ENCODE results near the gene MOCS2.

The MOCS2 gene

GRCh38 chr5:53092242-53092641 lies 17.3 kb downstream of the MOCS2 start:
- no peak for DNase-seq

- DNase-seq = no peak
Observed at GRCh38 chr5:53091289-53091688, 18.3 kb downstream of the MOCS2 start.

GRCh38 chr5:53090229-53090628 lies 19.3 kb downstream of the MOCS2 start:
- no peak for DNase-seq

- DNase-seq = peak; percentile 64
Observed at GRCh38 chr5:53089481-53089991, 20.0 kb downstream of the MOCS2 start.

GRCh38 chr5:53087621-53088121 lies 21.9 kb downstream of the MOCS2 start:
- no peak for DNase-seq

- DNase-seq = no peak
Observed at GRCh38 chr5:53087171-53087570, 22.4 kb downstream of the MOCS2 start.

GRCh38 chr5:53084546-53085255 lies 24.9 kb downstream of the MOCS2 start:
- DNase-seq = no peak

- no peak for DNase-seq
Observed at GRCh38 chr5:53083927-53084326, 25.6 kb downstream of the MOCS2 start.

- DNase-seq = peak; percentile 29
Observed at GRCh38 chr5:53080271-53080670, 29.3 kb downstream of the MOCS2 start.

GRCh38 chr5:53076014-53076583 lies 33.5 kb downstream of the MOCS2 start:
- no peak for DNase-seq

- DNase-seq = no peak
Observed at GRCh38 chr5:53073348-53073747, 36.2 kb downstream of the MOCS2 start.

- no peak for DNase-seq
Observed at GRCh38 chr5:53071738-53072137, 37.8 kb downstream of the MOCS2 start.

GRCh38 chr5:53071298-53071697 lies 38.3 kb downstream of the MOCS2 start:
- DNase-seq = no peak

GRCh38 chr5:53069626-53070025 lies 39.9 kb downstream of the MOCS2 start:
- peak; percentile 94 for DNase-seq

GRCh38 chr5:53068291-53068836 lies 41.2 kb downstream of the MOCS2 start:
- no peak for DNase-seq

GRCh38 chr5:53067641-53068040 lies 41.9 kb downstream of the MOCS2 start:
- DNase-seq = no peak

- no peak for DNase-seq
Observed at GRCh38 chr5:53066088-53066487, 43.5 kb downstream of the MOCS2 start.

GRCh38 chr5:53063791-53064190 lies 45.8 kb downstream of the MOCS2 start:
- DNase-seq = no peak

GRCh38 chr5:53063176-53063575 lies 46.4 kb downstream of the MOCS2 start:
- no peak for DNase-seq

- no peak for DNase-seq
Observed at GRCh38 chr5:53059281-53059680, 50.3 kb downstream of the MOCS2 start.

GRCh38 chr5:53055365-53055764 lies 54.2 kb downstream of the MOCS2 start:
- DNase-seq = no peak

- DNase-seq = no peak
Observed at GRCh38 chr5:53053364-53053763, 56.2 kb downstream of the MOCS2 start.

GRCh38 chr5:53052499-53052898 lies 57.1 kb downstream of the MOCS2 start:
- no peak for DNase-seq

GRCh38 chr5:53048248-53048647 lies 61.3 kb downstream of the MOCS2 start:
- DNase-seq = no peak
